ENCODE measurements around the gene AICDA.

DNA sequence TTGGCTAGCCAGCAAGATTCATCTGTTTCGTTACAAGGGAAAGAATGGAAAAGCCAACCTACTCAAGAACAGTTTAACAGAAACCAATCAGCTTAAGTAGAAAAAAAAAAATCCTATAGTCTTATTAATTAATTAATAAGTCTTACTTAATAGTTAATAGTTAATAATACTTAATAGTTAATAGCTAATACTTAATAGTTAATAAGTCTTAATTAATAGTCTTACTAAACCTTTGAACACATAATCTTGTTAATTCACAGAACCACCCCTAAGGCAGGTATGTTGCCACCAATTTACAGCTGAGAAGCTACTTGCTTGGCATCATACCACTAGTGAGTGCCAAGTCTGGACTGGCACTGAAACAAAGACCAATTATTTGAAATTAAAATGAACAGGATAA, 30.1 kb upstream of the AICDA start:
- TF ChIP-seq CTCF (IDR thresholded peaks at IDR 0.05) (no peak), POLR2A (IDR thresholded peaks at IDR 0.05) (no peak), POLR2AphosphoS5 (IDR thresholded peaks at IDR 0.05) (no peak), EP300 (IDR thresholded peaks at IDR 0.05) (no peak)
